Left colon (tissue), 2 donors: ENCODE measurements around the gene SVOP. TPM values are rescaled to one million over a fixed set of nuclear protein-coding genes. Genes with fewer than 3 reads are reported as not detected.
A peak's percentile ranks its signal among the peaks of the same experiment; 100 is the strongest.

Experiments used
- ATAC-seq: fragments of 200-7000 bp; cut with Tn5 transposase; one replicate; pipeline ENCODE4 v1.9.1; 2020; ENCODE audit warnings: mild to moderate bottlenecking, moderate library complexity
- DNase-seq, 2 donors: peaks; one replicate each; pipeline ENCODE4 v3.0.0-alpha.2; 2020
- intact Hi-C, 2 donors: fragments of 100-400 bp; cut with DNase I in 1 of 2; cut with micrococcal nuclease in 1 of 2; formaldehyde crosslinking; loops; one replicate each; pipeline versions ENCODE4 v1.11.2 to v1.14.0; 2022; cut with DNase I, micrococcal nuclease
- total RNA-seq, 2 donors: library from RNA; stranded (reverse); fragmentation: NEBNext Ultra II Directional; extraction: Animal tissue kit (Norgen Biotek cat#: 25700); gene quantifications; one replicate each; pipeline ENCODE4 v1.2.1, GENCODE V29; 2021
- donor health status: DM: no; HTN: no; CAD: no.
- donor health status: DM: yes; HTN: yes; CAD: no.

Gene SVOP
- total RNA-seq, 2 donors from 2014 or later = 0.09 to 0.45 TPM

DNA sequence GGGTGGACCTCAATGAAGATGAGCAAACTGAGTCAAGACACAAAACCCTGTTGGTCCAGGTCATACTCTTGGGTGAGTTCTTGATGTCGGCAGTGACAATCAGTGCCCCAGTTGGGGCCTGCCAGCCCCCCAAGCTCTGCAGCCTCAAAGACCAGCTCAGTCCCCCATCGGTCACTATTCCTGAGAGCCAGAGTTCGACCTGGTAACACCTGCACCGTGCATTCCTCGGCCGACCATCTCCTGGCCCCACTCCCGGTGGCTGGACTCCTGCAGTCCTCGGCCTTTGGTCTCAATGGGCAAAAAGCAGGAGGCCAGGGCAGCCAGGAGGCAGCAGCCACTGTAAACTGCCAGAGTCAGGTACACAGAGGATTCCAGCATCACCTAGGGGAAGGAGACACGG, 108.5 kb downstream of the SVOP start:
- ATAC-seq = no peak
- intact Hi-C loops = no loop called here
- DNase-seq = no peak

DNA sequence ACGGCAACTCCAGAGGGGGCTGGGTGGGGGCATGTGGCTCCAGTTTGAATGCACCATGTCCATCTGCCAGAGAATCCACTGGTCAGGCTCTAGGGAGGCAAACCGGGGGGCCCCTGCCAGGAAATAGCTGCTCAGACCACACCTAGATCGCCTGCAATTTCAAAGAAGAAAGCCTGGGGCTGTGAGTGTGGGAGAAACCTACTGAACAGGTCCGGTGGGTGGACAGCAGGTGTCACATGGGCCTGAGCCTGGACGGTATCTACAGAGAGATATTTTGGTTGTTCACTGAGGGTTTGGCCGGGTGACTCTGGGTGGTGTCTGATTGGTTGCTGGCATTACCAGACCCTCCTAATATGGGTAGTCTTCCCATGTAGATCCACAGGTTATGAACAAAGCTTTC, 109.0 kb downstream of the SVOP start:
- no peak for ATAC-seq
- intact Hi-C loops = no loop called here

DNA sequence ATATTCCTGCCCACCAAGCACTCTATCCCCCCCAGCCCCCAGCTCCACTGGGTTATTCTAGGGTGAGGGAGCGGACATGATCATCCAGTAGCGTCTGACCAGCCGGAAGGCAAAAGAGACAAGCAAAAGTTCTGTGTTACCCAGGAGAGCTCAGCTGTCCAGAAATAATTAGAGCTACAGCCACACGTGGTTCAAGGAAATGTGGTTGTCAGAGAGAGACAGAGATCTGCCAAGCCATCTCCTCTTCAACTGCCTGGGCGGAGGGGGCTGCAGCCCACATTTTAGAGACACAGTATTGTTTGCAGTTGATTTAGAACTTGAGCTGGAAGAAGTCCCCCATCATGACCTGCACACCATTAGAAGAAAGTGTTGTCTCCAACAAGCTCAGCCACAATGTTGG, 110.5 kb downstream of the SVOP start:
- intact Hi-C loops = no loop called here
- ATAC-seq (no peak), DNase-seq (no peak)

More for the DNA sequence above, 109.0 kb downstream of the SVOP start:
- no peak for DNase-seq

- intact Hi-C loops = no loop called here
- ATAC-seq = peak; percentile 91
Observed at GRCh38 chr12:108907839-108908351, 113.0 kb downstream of the SVOP start.

DNA sequence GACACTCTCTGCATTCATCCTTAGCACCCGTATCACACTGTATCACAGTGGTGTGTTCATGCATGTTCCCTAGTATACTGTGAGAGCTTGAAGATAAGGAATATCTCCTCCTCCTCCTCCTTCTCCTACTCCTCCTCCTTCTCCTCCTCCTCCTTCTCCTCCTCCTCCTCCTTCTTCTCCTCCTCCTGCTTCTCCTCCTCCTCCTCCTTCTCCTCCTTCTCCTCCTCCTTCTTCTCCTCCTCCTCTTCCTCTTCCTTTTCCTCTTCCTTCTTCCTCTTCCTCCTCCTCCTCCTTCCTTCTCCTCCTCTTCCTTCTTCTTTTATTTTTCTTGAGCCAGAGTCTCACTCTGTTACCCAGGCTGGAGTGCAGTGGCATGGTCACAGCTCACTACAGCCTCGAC, 113.9 kb downstream of the SVOP start:
- DNase-seq = no peak
- intact Hi-C loops = no loop called here

More at GRCh38 chr12:108907839-108908351, 113.0 kb downstream of the SVOP start:
- no peak for DNase-seq

DNA sequence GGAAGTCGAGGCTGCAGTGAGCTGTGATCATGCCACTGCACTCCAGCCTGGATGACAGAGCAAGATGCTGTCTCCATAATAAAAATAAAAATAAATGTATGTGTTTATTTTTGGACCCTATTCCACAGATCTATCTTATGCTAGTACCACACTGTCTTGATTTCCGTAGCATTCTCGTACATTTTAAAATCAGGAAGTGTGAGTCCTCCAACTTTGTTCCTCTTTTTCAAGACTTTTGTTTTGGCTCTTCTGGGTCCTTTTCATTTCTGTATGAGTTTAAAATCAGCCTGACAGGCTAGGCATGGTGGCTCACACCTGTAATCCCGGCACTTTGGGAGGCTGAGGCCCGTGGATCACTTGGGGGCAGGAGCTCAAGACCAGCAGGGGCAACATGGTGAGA, 115.1 kb downstream of the SVOP start:
- intact Hi-C loops = no loop called here
- DNase-seq (no peak), ATAC-seq (no peak)

More for the DNA sequence above, 113.9 kb downstream of the SVOP start:
- ATAC-seq = no peak

DNA sequence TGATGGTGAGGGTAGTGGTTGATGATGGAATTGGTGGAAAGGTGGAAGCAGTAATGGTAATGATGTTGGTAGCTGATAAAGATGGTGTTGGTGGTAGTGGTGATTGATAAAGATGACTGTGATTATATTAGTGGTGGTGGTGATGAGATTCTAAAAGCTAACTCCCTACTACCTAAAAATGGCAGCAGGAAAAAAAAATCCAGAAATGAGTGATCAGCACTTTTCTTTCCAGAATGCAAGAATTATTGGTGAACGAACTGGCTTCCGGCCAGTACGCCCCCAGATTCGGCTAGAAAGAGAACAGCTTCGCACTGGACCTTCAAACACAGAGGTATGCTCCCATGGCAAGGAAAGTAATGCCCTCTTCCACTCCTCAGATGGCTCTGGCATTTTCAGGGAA, 121.7 kb downstream of the SVOP start:
- no peak for DNase-seq
- no peak for ATAC-seq
- intact Hi-C loops = no loop called here

- DNase-seq (no peak), ATAC-seq (no peak)
- intact Hi-C loops = no loop called here
Observed at GRCh38 chr12:108896817-108897216, 124.1 kb downstream of the SVOP start.

- intact Hi-C loops = no loop called here
- no peak for DNase-seq
- no peak for ATAC-seq
Observed at GRCh38 chr12:108896336-108896735, 124.5 kb downstream of the SVOP start.

GRCh38 chr12:108895220-108895802, 125.6 kb downstream of the SVOP start:
- DNase-seq (no peak), ATAC-seq (no peak)
- intact Hi-C loops = no loop called here

DNA sequence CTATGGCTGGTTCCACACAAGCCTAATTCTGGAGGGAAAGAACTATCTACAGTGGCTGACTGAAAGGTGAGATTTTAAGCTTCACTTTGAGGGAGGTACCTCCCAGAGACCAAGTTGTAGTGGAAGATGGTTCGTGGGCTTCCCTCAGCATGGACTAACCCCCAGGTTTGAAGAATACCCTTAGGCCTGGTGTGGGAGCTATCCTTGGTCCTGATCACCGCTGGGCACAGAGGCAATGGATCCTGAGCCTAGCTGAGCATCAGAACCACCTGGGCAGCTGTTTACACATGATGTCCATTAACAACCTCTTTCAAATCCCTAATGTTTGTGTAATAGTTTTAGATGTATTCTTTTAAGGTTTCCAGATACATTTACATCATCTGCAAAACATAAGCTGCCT, 130.7 kb downstream of the SVOP start:
- DNase-seq (no peak), ATAC-seq (no peak)
- intact Hi-C loops = no loop called here

DNA sequence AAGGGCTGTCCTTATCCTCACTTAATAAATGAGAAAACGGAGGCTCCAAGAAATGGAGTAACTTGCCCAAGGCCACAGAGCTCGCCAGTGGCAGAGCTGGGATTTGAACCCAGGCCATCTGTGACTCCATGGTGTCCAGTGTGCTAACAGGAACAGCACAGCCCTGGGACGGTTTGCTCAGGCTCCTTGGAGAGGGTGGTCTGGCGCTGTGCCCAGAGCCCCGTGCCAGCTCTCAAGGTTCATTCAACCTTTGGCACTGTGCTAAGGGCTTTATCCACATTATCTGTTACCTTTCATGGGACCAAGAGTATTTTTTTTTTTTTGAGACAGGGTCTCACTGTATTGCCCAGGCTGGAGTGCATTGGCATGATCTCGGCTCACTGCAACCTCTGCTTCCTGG, 132.8 kb downstream of the SVOP start:
- no peak for ATAC-seq
- intact Hi-C loops = no loop called here
- DNase-seq = no peak

DNA sequence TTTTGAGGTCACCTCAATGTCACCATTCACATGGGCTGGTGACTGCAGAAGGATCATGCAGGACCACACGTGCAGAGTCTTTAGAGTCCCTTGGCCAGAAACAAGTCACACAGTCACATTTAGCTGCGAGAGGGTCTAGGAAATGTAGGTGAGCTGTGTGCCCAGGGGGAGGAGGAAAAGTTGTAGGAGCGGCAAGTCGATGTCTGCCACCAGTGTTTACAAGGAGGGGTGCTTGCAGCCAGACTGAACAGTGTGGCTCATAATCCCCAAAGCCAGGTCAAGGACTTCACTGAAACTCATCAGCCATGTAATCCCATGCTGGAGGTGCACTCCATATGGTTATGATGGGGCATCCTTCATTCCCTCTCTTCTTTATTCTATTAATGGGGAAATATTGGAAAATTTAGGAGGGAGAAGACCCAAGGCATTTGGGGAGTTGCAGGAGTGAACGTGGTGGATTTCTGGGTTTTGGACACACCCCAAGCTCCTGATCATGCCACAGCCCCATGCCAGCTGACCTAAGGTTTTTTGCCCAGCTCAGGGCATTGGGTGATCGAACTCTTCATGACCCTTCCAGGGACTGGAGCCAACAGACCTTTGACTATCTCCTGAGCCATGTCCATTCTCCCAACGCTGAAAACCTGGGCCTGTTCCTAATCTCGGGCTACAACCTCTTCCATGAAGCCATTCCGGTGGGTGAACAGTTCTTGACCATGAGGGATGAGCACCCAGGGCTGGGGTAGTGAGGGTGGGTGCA, 133.8 kb downstream of the SVOP start:
- intact Hi-C loops = no loop called here
- no peak for ATAC-seq

GRCh38 chr12:108884116-108885012, 136.5 kb downstream of the SVOP start:
- intact Hi-C loops = no loop called here
- peak; percentile 45 to 82 for DNase-seq
- ATAC-seq = peak; percentile 54

More for the DNA sequence above, 133.8 kb downstream of the SVOP start:
- DNase-seq = no peak

DNA sequence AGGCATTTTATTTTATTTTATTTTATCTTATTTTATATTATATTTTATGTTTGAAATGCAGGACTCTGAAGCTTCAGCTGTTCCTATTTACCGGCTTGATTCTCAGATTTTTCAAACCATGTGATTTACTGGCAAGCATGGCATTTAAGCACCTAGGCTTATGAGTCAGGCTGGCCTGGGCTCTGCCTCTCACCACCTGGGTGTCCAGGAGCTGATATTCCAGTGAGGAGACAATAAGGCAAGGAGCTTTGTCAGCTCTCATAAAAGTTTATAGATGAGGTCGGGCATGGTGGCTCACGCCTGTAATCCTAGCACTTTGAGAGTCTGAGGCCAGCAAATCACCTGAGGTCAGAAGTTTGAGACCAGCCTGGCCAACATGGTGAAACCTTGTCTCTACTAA, 138.9 kb downstream of the SVOP start:
- DNase-seq (no peak), ATAC-seq (peak; percentile 79)
- intact Hi-C loops = no loop called here

GRCh38 chr12:108879615-108880254, 141.1 kb downstream of the SVOP start, which contains the start of gene DAO:
Gene DAO, plus strand, starts transcription at chr12:108880092. Its CDS starts 4,915 bp downstream, at chr12:108885007.
- ATAC-seq = peak; percentile 88
- intact Hi-C loops = no loop called here
- peak in 1 of 2 donors; percentile 36 for DNase-seq

DNA sequence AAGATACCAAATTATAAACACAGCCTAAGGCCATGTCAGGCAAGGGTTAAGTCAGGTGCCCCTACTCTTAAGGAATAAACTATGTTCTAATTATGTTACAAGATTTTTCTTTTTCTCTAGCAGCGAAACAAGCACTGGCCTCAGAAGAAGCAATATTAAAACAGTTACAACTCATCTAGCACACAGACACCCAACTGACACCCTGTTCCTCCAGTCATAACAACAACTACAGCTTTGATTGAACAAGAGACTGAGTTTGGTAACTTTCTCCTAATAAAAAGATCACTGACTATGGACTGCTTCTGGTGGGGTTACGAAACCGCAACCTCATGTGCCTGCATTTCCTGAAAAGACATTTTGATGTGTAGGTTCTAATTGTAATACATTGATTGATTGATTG, 144.3 kb downstream of the SVOP start:
- DNase-seq (no peak), ATAC-seq (no peak)
- intact Hi-C loops = no loop called here

GRCh38 chr12:108875682-108876361, 145.0 kb downstream of the SVOP start:
- DNase-seq (no peak), ATAC-seq (no peak)
- intact Hi-C loops = no loop called here
